Spinal cord (tissue), 10 donors: Measurements from ENCODE around the gene SLC38A5. TPM values are rescaled to one million over a fixed set of nuclear protein-coding genes. Genes with fewer than 3 reads are reported as not detected.
"Not testable (repeated sequence)": the region's sequence is repeated elsewhere in the genome, so short reads cannot be mapped to it uniquely, and the experiment has no call there.

Source experiments
- DNase-seq, 6 donors: peaks; one replicate each; pipeline versions ENCODE4 v3.0.0 to v3.0.0-alpha.2; 2013 to 2015; ENCODE audit warnings: low spot score in 6 of 6, low read depth in 4 of 6
- H3K27ac ChIP-seq: one replicate; pipeline ENCODE4 v1.5.1; 2013; ENCODE audit warnings: low read depth, low read length, control low read depth
- H3K27me3 ChIP-seq: one replicate; pipeline ENCODE4 v1.6.1; 2013; ENCODE audit warnings: low read length; ENCODE audit not compliant: control insufficient read depth, insufficient read depth
- H3K36me3 ChIP-seq: one replicate; pipeline ENCODE4 v1.6.1; 2013; ENCODE audit warnings: low read length; ENCODE audit not compliant: control insufficient read depth, insufficient read depth
- H3K4me1 ChIP-seq: one replicate; pipeline ENCODE4 v1.6.1; 2013; ENCODE audit warnings: low read length; ENCODE audit not compliant: control insufficient read depth, insufficient read depth
- H3K4me3 ChIP-seq: one replicate; pipeline ENCODE4 v1.5.1; 2013; ENCODE audit warnings: low read depth, low read length, control low read depth
- H3K9me3 ChIP-seq: one replicate; pipeline ENCODE4 v1.6.1; 2013; ENCODE audit warnings: low read length; ENCODE audit not compliant: control insufficient read depth, insufficient read depth
- WGBS: methylation state at CpG from one replicate; pipeline ENCODE4 v1.1.5; 2013; ENCODE audit warnings: missing lambda C conversion rate; ENCODE audit not compliant: insufficient coverage; 5-methylcytosine and 5-hydroxymethylcytosine counted together
- long read RNA-seq, 4 donors: transcript quantifications; one replicate each; lab custom pipeline, GENCODE V29; 2026
- polyA plus RNA-seq, 2 donors: library from polyadenylated mRNA; unstranded; fragments of 120-200 nt; gene quantifications; one replicate each; pipeline ENCODE4 v1.2.1, GENCODE V29; 2013; ENCODE audit not compliant: insufficient read length in 2 of 2
- total RNA-seq, 2 donors: library from RNA; depleted of rRNA in 1 of 2; stranded (reverse); fragments of 120-200 nt in 1 of 2; fragments of >200 nt in 1 of 2; gene quantifications; one replicate each; pipeline versions ENCODE4 v1.2.3 to v1.2.4, GENCODE V29; 2013 to 2014
- donor health status: healthy.

SLC38A5 gene
- total RNA-seq, result 10 to 100 TPM; 16.4 to 42.5 TPM
- polyA plus RNA-seq, result 10 to 100 TPM; 65.0 to 65.9 TPM
- long read RNA-seq, donor 1, partial matches to known transcripts, result 145 of 192 reads
- long read RNA-seq, donor 1, other reads (novel, unspliced or antisense), result 43 of 192 reads
- long read RNA-seq, donor 2, partial matches to known transcripts, result 0 of 3 reads
- long read RNA-seq, donor 2, other reads (novel, unspliced or antisense), result 0 of 3 reads
- long read RNA-seq, donor 3, partial matches to known transcripts, result 97 of 100 reads
- long read RNA-seq, donor 3, other reads (novel, unspliced or antisense), result 0 of 100 reads
- long read RNA-seq, donor 4, partial matches to known transcripts, result 0 of 2 reads
- long read RNA-seq, donor 4, other reads (novel, unspliced or antisense), result 0 of 2 reads

GRCh38 chrX:48470110-48470832 lies at the start of gene SLC38A5:
Gene SLC38A5 (minus strand): TSS chrX:48470260. CDS start chrX:48467924, 2,336 bp downstream.
- H3K36me3 ChIP-seq, result no peaks in the 10 kb centered on the region
- no peak within 1 kb of the TSS for H3K4me3 ChIP-seq
- peaks cover 18% of the 10 kb centered on the region for H3K4me1 ChIP-seq
- no peaks in the 10 kb centered on the region for H3K9me3 ChIP-seq
- no peaks in the 10 kb centered on the region for H3K27me3 ChIP-seq
- WGBS, result 75% methylated on average over 18 of the region's 18 CpGs
- no peak within 1 kb of the TSS for H3K27ac ChIP-seq
- no peak for DNase-seq

DNA sequence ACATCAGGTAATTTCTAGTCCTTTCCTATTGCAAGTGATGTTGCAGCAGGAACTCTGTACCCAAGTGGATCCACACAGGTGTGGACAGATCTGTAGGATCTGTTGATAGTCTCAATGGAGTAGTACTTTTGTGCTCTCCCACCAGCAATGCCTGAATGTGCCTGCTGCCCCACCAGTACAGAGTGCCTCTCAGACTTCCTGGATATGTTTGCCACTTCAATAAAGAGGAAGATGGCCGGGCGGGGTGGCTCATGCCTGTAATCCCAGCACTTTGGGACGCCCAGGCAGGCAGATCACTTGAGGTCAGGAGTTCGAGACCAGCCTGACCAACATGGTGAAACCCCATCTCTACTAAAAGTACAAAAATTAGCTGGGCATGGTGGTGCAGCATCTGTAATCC lies 49.4 kb upstream of the SLC38A5 start:
- 50% methylated on average over 2 of the region's 4 CpGs for WGBS
- H3K4me1 ChIP-seq, H3K9me3 ChIP-seq, H3K4me3 ChIP-seq, H3K27me3 ChIP-seq, DNase-seq, H3K27ac ChIP-seq: not testable (repeated sequence)
- peaks cover 16% of the 10 kb centered on the region for H3K36me3 ChIP-seq

DNA sequence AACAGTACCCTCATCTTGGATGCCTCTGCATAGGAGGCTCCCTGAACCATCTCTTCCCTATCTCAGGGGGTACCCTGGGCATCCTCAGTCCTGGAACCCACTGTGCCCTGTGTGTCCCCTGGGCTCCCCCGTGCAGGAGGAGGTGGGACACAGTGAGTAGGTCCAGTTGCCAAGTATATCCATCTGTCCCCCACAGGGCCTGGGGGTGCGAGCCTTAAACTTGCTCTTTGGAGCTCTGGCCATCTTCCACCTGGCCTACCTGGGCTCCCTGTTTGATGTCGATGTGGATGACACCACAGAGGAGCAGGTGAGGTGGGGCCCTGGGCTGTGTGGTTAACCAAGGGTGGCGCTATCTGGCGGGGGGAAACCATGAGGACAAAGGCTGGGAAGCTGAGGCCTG lies 46.9 kb upstream of the SLC38A5 start:
- H3K36me3 ChIP-seq, result peaks cover 31% of the 10 kb centered on the region
- no peak for DNase-seq
- H3K27me3 ChIP-seq, result no peaks in the 10 kb centered on the region
- WGBS, result 71% methylated on average over 5 of the region's 5 CpGs
- H3K9me3 ChIP-seq, result peaks cover 2% of the 10 kb centered on the region
- H3K27ac ChIP-seq, result no peak overlapping the region
- no peak overlapping the region for H3K4me3 ChIP-seq
- no peaks in the 10 kb centered on the region for H3K4me1 ChIP-seq

DNA sequence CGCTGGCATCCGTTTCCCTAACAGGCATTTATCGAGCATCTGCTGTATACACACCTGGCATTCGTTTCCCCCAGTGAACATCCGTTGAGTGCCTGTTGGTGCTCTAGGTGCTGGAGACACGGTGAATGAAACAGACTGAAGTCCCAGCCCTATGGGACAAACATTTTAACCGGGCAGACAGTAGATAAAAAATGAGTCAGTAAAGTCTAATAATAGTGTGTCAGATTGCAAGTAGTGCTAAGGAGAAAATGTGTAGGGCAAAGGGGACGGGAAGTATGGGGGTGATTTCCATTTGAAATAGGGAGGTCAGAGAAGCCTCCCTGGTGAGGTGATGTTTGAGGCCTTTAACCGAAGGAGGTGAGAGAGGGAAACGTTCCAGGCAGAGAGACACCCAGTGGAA lies 46.2 kb upstream of the SLC38A5 start:
- Histone ChIP-seq H3K27me3 (no peaks in the 10 kb centered on the region), H3K9me3 (peaks cover 2% of the 10 kb centered on the region), H3K4me1 (no peaks in the 10 kb centered on the region), H3K36me3 (peaks cover 35% of the 10 kb centered on the region), H3K4me3 (no peak overlapping the region), H3K27ac (no peak overlapping the region)
- WGBS, result 76% methylated on average over 10 of the region's 10 CpGs
- no peak for DNase-seq

GRCh38 chrX:48515842-48516241 lies 45.8 kb upstream of the SLC38A5 start:
- H3K27me3 ChIP-seq, result no peaks in the 10 kb centered on the region
- peaks cover 2% of the 10 kb centered on the region for H3K9me3 ChIP-seq
- peaks cover 38% of the 10 kb centered on the region for H3K36me3 ChIP-seq
- no peaks in the 10 kb centered on the region for H3K4me1 ChIP-seq
- H3K4me3 ChIP-seq, result no peak overlapping the region
- DNase-seq, result no peak
- WGBS, result 86% methylated on average over 7 of the region's 10 CpGs
- H3K27ac ChIP-seq, result no peak overlapping the region

- no peak overlapping the region for H3K27ac ChIP-seq
- 81% methylated on average over 9 of the region's 9 CpGs for WGBS
- H3K36me3 ChIP-seq, result peaks cover 38% of the 10 kb centered on the region
- no peak for DNase-seq
- peaks cover 1% of the 10 kb centered on the region for H3K4me1 ChIP-seq
- peaks cover 2% of the 10 kb centered on the region for H3K9me3 ChIP-seq
- no peaks in the 10 kb centered on the region for H3K27me3 ChIP-seq
- H3K4me3 ChIP-seq, result no peak overlapping the region
These were observed 44.9 kb upstream of the SLC38A5 start for GRCh38 chrX:48514868-48515460.

DNA sequence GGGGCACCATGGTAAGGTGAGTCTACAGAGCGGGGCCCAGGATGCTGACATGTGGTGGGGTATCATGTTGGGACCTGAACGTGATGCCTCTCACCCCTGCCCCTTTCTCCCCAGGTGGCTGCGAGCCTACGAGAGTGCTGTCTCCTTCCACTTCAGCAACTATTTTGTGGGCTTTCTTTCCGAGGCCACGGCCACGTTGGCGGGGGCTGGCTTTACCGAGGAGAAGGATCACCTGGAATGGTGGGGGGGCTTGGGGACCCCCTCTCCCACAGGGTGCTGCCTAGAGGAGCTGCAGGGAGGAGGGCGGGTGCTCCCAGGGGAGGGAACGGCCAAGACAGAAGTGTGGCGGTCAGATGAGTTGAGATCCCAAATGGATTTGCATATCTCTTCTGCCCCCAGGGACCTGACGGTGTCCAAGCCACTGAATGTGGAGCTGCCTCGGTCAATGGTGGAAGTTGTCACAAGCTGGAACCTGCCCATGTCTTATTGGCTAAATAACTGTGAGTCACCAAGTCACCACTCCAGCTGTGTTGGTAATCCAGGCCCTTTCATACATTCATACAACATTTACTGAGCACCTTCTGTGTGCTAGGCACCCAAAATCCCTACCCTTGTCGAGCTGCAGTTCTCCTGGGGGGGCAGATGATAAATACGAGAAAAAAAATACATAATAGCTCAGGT lies 44.2 kb upstream of the SLC38A5 start:
- Histone ChIP-seq H3K4me1 (peaks cover 8% of the 10 kb centered on the region), H3K36me3 (peaks cover 38% of the 10 kb centered on the region), H3K9me3 (peaks cover 2% of the 10 kb centered on the region), H3K27ac (no peak overlapping the region), H3K4me3 (no peak overlapping the region), H3K27me3 (no peaks in the 10 kb centered on the region)
- WGBS, result 83% methylated on average over 9 of the region's 16 CpGs
- DNase-seq, result no peak

DNA sequence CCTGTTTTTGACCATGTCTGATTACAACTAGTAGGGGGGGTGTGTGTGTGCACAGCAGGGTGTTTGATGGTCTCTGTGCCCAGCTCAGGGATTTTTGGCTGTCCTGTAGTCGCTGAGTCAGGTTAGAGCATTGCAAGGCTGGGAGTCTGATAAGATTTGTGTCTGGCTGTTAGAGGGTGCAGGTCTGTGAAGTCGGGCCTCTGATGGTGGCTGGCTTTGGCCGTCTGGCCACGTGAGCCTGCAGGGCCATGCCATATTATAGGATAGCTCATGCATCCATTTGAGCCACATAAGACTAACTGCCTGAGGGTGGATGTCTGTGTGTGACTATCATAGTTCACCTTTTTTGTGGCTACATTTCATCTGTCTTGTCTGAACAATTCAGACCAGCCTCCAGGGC lies 43.6 kb upstream of the SLC38A5 start:
- Histone ChIP-seq H3K36me3 (peaks cover 38% of the 10 kb centered on the region), H3K4me1 (peaks cover 10% of the 10 kb centered on the region), H3K9me3 (peaks cover 2% of the 10 kb centered on the region), H3K27me3 (no peaks in the 10 kb centered on the region), H3K27ac (no peak overlapping the region), H3K4me3 (no peak overlapping the region)
- 53% methylated on average over 2 of the region's 4 CpGs for WGBS
- no peak for DNase-seq

GRCh38 chrX:48512371-48512935 lies 42.4 kb upstream of the SLC38A5 start:
- no peak overlapping the region for H3K27ac ChIP-seq
- H3K4me3 ChIP-seq, result no peak overlapping the region
- WGBS, result 83% methylated on average over 14 of the region's 20 CpGs
- DNase-seq, result no peak
- no peaks in the 10 kb centered on the region for H3K27me3 ChIP-seq
- peaks cover 2% of the 10 kb centered on the region for H3K9me3 ChIP-seq
- peaks cover 38% of the 10 kb centered on the region for H3K36me3 ChIP-seq
- peaks cover 14% of the 10 kb centered on the region for H3K4me1 ChIP-seq
